ENCODE data around the gene FOXP1.

The FOXP1 gene

GRCh38 chr3:71047616-71048531 is 535.7 kb downstream of the FOXP1 start:
- TF ChIP-seq FOXP2 (optimal IDR thresholded peaks at IDR 0.05; ENCODE audit: borderline replicate concordance, extremely low read depth, extremely low read length, insufficient read depth), result no peak

GRCh38 chr3:71046791-71047190 is 536.7 kb downstream of the FOXP1 start:
- TF ChIP-seq REST (IDR thresholded peaks at IDR 0.05; ENCODE audit: insufficient read depth in 1 of 2, low read depth in 2 of 2, low read length in 2 of 2) (no peak), SIN3A (IDR thresholded peaks at IDR 0.05; ENCODE audit: borderline replicate concordance, insufficient read depth, low read length) (no peak), TAF1 (IDR thresholded peaks at IDR 0.05; ENCODE audit: borderline replicate concordance, insufficient read depth, low read length) (no peak), FOXP2 (optimal IDR thresholded peaks at IDR 0.05; ENCODE audit: borderline replicate concordance, extremely low read depth, extremely low read length, insufficient read depth) (no peak), POLR2AphosphoS5 (IDR thresholded peaks at IDR 0.05; ENCODE audit: low read depth, low read length) (no peak)

- TF ChIP-seq POLR2AphosphoS5 (IDR thresholded peaks at IDR 0.05; ENCODE audit: low read depth, low read length) (no peak), TAF1 (IDR thresholded peaks at IDR 0.05; ENCODE audit: borderline replicate concordance, insufficient read depth, low read length) (no peak), SIN3A (IDR thresholded peaks at IDR 0.05; ENCODE audit: borderline replicate concordance, insufficient read depth, low read length) (no peak), REST (IDR thresholded peaks at IDR 0.05; ENCODE audit: insufficient read depth in 1 of 2, low read depth in 2 of 2, low read length in 2 of 2) (no peak), FOXP2 (optimal IDR thresholded peaks at IDR 0.05; ENCODE audit: borderline replicate concordance, extremely low read depth, extremely low read length, insufficient read depth) (no peak)
Measured at GRCh38 chr3:71045917-71046282, 537.6 kb downstream of the FOXP1 start.

GRCh38 chr3:71045212-71045916 is 538.2 kb downstream of the FOXP1 start:
- TF ChIP-seq SIN3A (IDR thresholded peaks at IDR 0.05; ENCODE audit: borderline replicate concordance, insufficient read depth, low read length) (no peak), TAF1 (IDR thresholded peaks at IDR 0.05; ENCODE audit: borderline replicate concordance, insufficient read depth, low read length) (no peak), REST (IDR thresholded peaks at IDR 0.05; ENCODE audit: insufficient read depth in 1 of 2, low read depth in 2 of 2, low read length in 2 of 2) (no peak), POLR2AphosphoS5 (IDR thresholded peaks at IDR 0.05; ENCODE audit: low read depth, low read length) (no peak), FOXP2 (optimal IDR thresholded peaks at IDR 0.05; ENCODE audit: borderline replicate concordance, extremely low read depth, extremely low read length, insufficient read depth) (no peak)

GRCh38 chr3:71042759-71043158 is 540.8 kb downstream of the FOXP1 start:
- no peak for TF ChIP-seq SIN3A (IDR thresholded peaks at IDR 0.05; ENCODE audit: borderline replicate concordance, insufficient read depth, low read length)
- no peak for TF ChIP-seq FOXP2 (optimal IDR thresholded peaks at IDR 0.05; ENCODE audit: borderline replicate concordance, extremely low read depth, extremely low read length, insufficient read depth)
- TF ChIP-seq POLR2AphosphoS5 (IDR thresholded peaks at IDR 0.05; ENCODE audit: low read depth, low read length), result no peak
- TF ChIP-seq TAF1 (IDR thresholded peaks at IDR 0.05; ENCODE audit: borderline replicate concordance, insufficient read depth, low read length), result no peak

GRCh38 chr3:71041371-71041770 is 542.2 kb downstream of the FOXP1 start:
- TF ChIP-seq TAF1 (IDR thresholded peaks at IDR 0.05; ENCODE audit: borderline replicate concordance, insufficient read depth, low read length), result no peak
